Coronary artery (tissue), 2 donors: ENCODE data around the gene DCBLD1.

Source experiments
- DNase-seq: peaks from one replicate; pipeline ENCODE4 v3.0.0-alpha.2; 2017; ENCODE audit warnings: low spot score
- H3K27ac ChIP-seq, 2 donors: fragments of 200-600 bp; sonication (generic); one replicate each; pipeline ENCODE4 v1.5.1; 2016 to 2019
- H3K4me3 ChIP-seq: fragments of 200-600 bp; sonication (generic); 2 replicates; pipeline ENCODE4 v1.5.1; 2016; ENCODE audit warnings: mild to moderate bottlenecking, moderate library complexity
- CTCF ChIP-seq: fragments of 200-600 bp; sonication (generic); IDR thresholded peaks from one replicate; pipeline ENCODE4 v1.5.1; 2019; ENCODE audit warnings: antibody characterized with exemption

DCBLD1 gene

GRCh38 chr6:117483004-117483644 is 650 bp downstream of the DCBLD1 start:
- H3K4me3 ChIP-seq, result peak overlapping the region; percentile 72
- H3K27ac ChIP-seq, result peak overlapping the region; percentile 85 to 86
- TF ChIP-seq CTCF, result no peak
- peak; percentile 82 for DNase-seq

DNA sequence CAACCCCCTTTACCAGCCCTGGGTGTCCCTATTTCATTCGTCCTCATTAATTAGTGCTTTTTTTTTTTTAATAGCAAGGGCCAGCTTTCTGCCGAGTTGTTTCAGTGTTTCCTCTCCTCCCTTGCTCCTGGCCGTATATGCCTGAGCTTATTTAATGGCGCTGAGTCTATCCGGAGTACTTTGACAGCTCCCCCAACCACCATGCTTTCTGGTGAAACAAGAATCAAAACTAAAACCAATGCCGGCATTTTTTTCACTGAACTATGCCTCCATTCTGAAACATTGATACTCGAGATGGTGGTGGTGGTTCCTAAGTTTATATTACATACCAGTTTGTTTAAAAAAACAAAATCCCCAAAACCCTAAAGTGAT is 1.2 kb downstream of the DCBLD1 start:
- peak overlapping the region; percentile 85 to 86 for H3K27ac ChIP-seq
- H3K4me3 ChIP-seq, result peak overlapping the region; percentile 72
- no peak for TF ChIP-seq CTCF
- DNase-seq, result no peak

GRCh38 chr6:117484052-117484646 is 1.7 kb downstream of the DCBLD1 start:
- peak overlapping the region; percentile 72 for H3K4me3 ChIP-seq
- no peak for DNase-seq
- peak overlapping the region; percentile 85 to 86 for H3K27ac ChIP-seq
- TF ChIP-seq CTCF, result no peak

GRCh38 chr6:117485433-117485832 is 3.0 kb downstream of the DCBLD1 start:
- no peak for DNase-seq
- H3K27ac ChIP-seq, result no peak overlapping the region
- no peak for TF ChIP-seq CTCF
- H3K4me3 ChIP-seq, result no peak overlapping the region

- no peak for DNase-seq
- H3K27ac ChIP-seq, result no peak overlapping the region
- TF ChIP-seq CTCF, result no peak
- no peak overlapping the region for H3K4me3 ChIP-seq
These were observed 5.3 kb downstream of the DCBLD1 start for GRCh38 chr6:117487821-117488220.

DNA sequence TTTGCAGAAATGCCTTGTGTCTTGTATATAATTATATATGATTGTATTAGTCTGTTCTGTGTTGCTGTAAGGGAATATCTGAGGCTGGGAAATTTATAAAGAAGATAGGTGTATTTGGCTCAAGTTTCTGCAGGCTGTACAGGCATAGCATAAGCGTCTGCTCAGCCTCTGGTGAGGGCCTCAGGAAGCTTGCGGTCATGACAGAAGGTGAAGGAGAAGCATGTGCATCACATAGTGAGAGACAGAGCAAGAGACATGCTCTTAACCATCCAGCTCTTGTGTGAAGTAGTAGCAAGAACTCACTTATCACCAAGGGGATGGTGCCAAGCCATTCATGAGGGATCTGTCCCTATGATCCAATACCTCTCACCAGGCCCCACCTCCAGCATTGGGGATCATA is 6.5 kb downstream of the DCBLD1 start:
- Histone ChIP-seq H3K27ac (no peak overlapping the region), H3K4me3 (no peak overlapping the region)
- TF ChIP-seq CTCF, result no peak
- DNase-seq, result no peak

DNA sequence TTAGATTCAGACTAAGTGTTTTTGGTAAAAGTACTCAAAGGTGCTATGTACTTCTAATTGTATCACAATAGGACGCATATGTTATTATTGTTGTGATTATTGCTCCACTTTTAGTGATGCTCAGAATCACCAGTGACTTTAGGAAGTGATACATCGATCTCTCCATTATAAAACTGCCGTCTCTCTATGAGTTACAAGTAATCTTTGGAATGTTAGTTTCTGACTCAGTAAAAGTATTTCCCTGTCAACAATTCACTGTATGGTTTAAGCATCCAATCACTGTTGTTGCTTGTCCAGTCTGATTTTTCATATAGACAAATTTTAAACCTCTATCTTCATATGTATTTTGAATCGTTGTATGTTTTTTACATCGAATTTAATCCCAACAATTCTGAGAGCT is 9.4 kb downstream of the DCBLD1 start:
- no peak for DNase-seq
- Histone ChIP-seq H3K4me3 (no peak overlapping the region), H3K27ac (no peak overlapping the region)
- TF ChIP-seq CTCF, result no peak
